Stomach smooth muscle (tissue), 2 donors: ENCODE results near the gene EPM2A.
A peak's percentile ranks its signal among the peaks of the same experiment; 100 is the strongest.

Experiments
- H3K27ac ChIP-seq: one replicate; pipeline ENCODE4 v1.7.0; 2013; ENCODE audit warnings: mild to moderate bottlenecking, low read length, inconsistent platforms
- H3K27me3 ChIP-seq, 2 donors: one replicate each; pipeline ENCODE4 v1.7.0; 2013; ENCODE audit warnings: low read length in 2 of 2; ENCODE audit not compliant: insufficient read depth in 2 of 2, control insufficient read depth in 1 of 2
- H3K36me3 ChIP-seq, 2 donors: one replicate each; pipeline ENCODE4 v1.7.0; 2013; ENCODE audit warnings: low read length in 2 of 2; ENCODE audit not compliant: control insufficient read depth in 2 of 2, insufficient read depth in 2 of 2
- H3K4me1 ChIP-seq: one replicate; pipeline ENCODE4 v1.7.0; 2013; ENCODE audit warnings: low read length; ENCODE audit not compliant: control insufficient read depth, insufficient read depth
- H3K4me3 ChIP-seq, 2 donors: one replicate each; pipeline ENCODE4 v1.7.0; 2013; ENCODE audit warnings: low read length in 2 of 2
- H3K9ac ChIP-seq, 2 donors: one replicate each; pipeline ENCODE4 v1.7.0; 2013; ENCODE audit warnings: low read length in 2 of 2, mild to moderate bottlenecking in 1 of 2
- H3K9me3 ChIP-seq, 2 donors: one replicate each; pipeline ENCODE4 v1.7.0; 2013; ENCODE audit warnings: low read length in 2 of 2; ENCODE audit not compliant: control insufficient read depth in 2 of 2
- donor health status: healthy.
- donor health status: Pancreatic carcinoma.

The EPM2A gene

GRCh38 chr6:145681965-145682364, 53.4 kb downstream of the EPM2A start:
- H3K4me3 ChIP-seq: no peak overlapping the region

GRCh38 chr6:145673504-145673903, 61.8 kb downstream of the EPM2A start:
- Histone ChIP-seq H3K9ac (no peak overlapping the region), H3K27me3 (no peaks in the 10 kb centered on the region), H3K27ac (no peak overlapping the region), H3K4me3 (no peak overlapping the region), H3K36me3 (no peaks in the 10 kb centered on the region), H3K9me3 (no peaks in the 10 kb centered on the region), H3K4me1 (peaks cover 6% of the 10 kb centered on the region)

More at GRCh38 chr6:145681965-145682364, 53.4 kb downstream of the EPM2A start:
- Histone ChIP-seq H3K9ac (no peak overlapping the region), H3K36me3 (peaks cover 7 to 8% of the 10 kb centered on the region in 2 donors), H3K27ac (no peak overlapping the region), H3K4me1 (no peaks in the 10 kb centered on the region), H3K27me3 (no peaks in the 10 kb centered on the region), H3K9me3 (no peaks in the 10 kb centered on the region)

GRCh38 chr6:145670311-145670710, 65.0 kb downstream of the EPM2A start:
- no peaks in the 10 kb centered on the region for H3K9me3 ChIP-seq
- H3K36me3 ChIP-seq: no peaks in the 10 kb centered on the region
- no peaks in the 10 kb centered on the region for H3K27me3 ChIP-seq
- no peak overlapping the region for H3K4me3 ChIP-seq
- peaks cover 6% of the 10 kb centered on the region for H3K4me1 ChIP-seq
- peak overlapping the region; percentile 2 for H3K27ac ChIP-seq
- no peak overlapping the region for H3K9ac ChIP-seq

- H3K27ac ChIP-seq: peak overlapping the region; percentile 2
- H3K36me3 ChIP-seq: no peaks in the 10 kb centered on the region
- H3K4me1 ChIP-seq: peaks cover 6% of the 10 kb centered on the region
- no peak overlapping the region for H3K9ac ChIP-seq
- no peak overlapping the region for H3K4me3 ChIP-seq
- H3K9me3 ChIP-seq: no peaks in the 10 kb centered on the region
- no peaks in the 10 kb centered on the region for H3K27me3 ChIP-seq
Measured at GRCh38 chr6:145669627-145670034, 65.7 kb downstream of the EPM2A start.

GRCh38 chr6:145668844-145669243, 66.5 kb downstream of the EPM2A start:
- Histone ChIP-seq H3K4me1 (peaks cover 6% of the 10 kb centered on the region), H3K4me3 (no peak overlapping the region), H3K9me3 (no peaks in the 10 kb centered on the region), H3K9ac (no peak overlapping the region), H3K27ac (no peak overlapping the region), H3K27me3 (no peaks in the 10 kb centered on the region), H3K36me3 (no peaks in the 10 kb centered on the region)

DNA sequence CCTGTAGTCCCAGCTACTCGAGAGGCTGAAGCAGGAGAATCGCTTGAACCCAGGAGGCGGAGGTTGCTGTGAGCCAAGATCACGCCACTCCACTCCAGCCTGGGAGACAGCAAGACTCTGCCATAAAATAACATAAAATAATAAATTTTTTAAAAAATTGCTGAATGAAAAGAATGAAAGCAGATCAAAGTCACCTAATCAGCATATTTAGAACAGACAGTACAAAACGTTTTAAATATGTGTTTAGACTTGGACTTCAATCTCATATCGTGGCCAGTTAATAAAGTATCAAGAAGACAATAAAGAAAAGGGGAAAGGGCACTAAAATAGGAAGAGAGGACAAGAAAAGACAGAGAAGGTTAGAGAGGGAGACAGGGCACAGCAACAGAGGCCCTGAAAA, 74.6 kb downstream of the EPM2A start:
- Histone ChIP-seq H3K4me1 (no peaks in the 10 kb centered on the region), H3K9ac (no peak overlapping the region), H3K4me3 (no peak overlapping the region), H3K9me3 (no peaks in the 10 kb centered on the region), H3K27ac (no peak overlapping the region), H3K36me3 (no peaks in the 10 kb centered on the region), H3K27me3 (no peaks in the 10 kb centered on the region)

- Histone ChIP-seq H3K27ac (no peak overlapping the region), H3K9ac (no peak overlapping the region), H3K4me1 (no peaks in the 10 kb centered on the region), H3K9me3 (no peaks in the 10 kb centered on the region), H3K27me3 (no peaks in the 10 kb centered on the region), H3K36me3 (no peaks in the 10 kb centered on the region), H3K4me3 (no peak overlapping the region)
Measured at GRCh38 chr6:145656128-145656527, 79.2 kb downstream of the EPM2A start.

GRCh38 chr6:145652572-145652971, 82.7 kb downstream of the EPM2A start:
- Histone ChIP-seq H3K27me3 (no peaks in the 10 kb centered on the region), H3K4me3 (no peak overlapping the region), H3K27ac (no peak overlapping the region), H3K4me1 (no peaks in the 10 kb centered on the region), H3K9me3 (no peaks in the 10 kb centered on the region), H3K36me3 (peaks cover 0 to 4% of the 10 kb centered on the region in 2 donors), H3K9ac (no peak overlapping the region)

GRCh38 chr6:145651988-145652387, 83.3 kb downstream of the EPM2A start:
- Histone ChIP-seq H3K4me3 (no peak overlapping the region), H3K27ac (no peak overlapping the region), H3K9me3 (no peaks in the 10 kb centered on the region), H3K36me3 (peaks cover 0 to 4% of the 10 kb centered on the region in 2 donors), H3K4me1 (no peaks in the 10 kb centered on the region), H3K27me3 (no peaks in the 10 kb centered on the region), H3K9ac (no peak overlapping the region)

DNA sequence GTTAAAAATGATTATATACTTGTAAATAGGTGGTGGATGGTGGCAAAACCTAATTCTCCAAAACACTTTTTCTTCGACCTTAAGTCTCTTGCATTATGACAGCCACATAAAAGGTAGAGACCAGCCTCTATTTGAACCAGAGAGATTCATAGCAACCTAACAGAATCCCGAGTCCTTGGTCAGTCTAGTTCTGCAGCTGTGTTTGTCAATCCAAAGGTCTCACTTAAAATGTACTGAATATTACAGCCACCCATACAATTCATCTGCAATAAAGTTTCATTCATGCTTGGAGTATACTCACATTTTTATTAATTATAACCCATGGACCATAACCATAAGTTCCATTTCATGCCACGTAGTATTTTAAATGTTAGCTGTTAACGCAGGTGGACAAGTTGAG, 87.2 kb downstream of the EPM2A start:
- H3K9ac ChIP-seq: no peak overlapping the region
- H3K27ac ChIP-seq: no peak overlapping the region
- no peaks in the 10 kb centered on the region for H3K4me1 ChIP-seq
- no peaks in the 10 kb centered on the region for H3K9me3 ChIP-seq
- no peak overlapping the region for H3K4me3 ChIP-seq
- H3K36me3 ChIP-seq: peaks cover 0 to 4% of the 10 kb centered on the region in 2 donors
- no peaks in the 10 kb centered on the region for H3K27me3 ChIP-seq

GRCh38 chr6:145647602-145648001, 87.7 kb downstream of the EPM2A start:
- no peaks in the 10 kb centered on the region for H3K9me3 ChIP-seq
- H3K4me3 ChIP-seq: no peak overlapping the region
- no peaks in the 10 kb centered on the region for H3K27me3 ChIP-seq
- no peak overlapping the region for H3K27ac ChIP-seq
- no peak overlapping the region for H3K9ac ChIP-seq
- no peaks in the 10 kb centered on the region for H3K4me1 ChIP-seq
- H3K36me3 ChIP-seq: peaks cover 0 to 4% of the 10 kb centered on the region in 2 donors
